Measurements from ENCODE around the gene TCP11. TPM values are rescaled to one million over a fixed set of nuclear protein-coding genes. Genes with fewer than 3 reads are reported as not detected.

The TCP11 gene
- polyA plus RNA-seq, 1 donor = 0.27 TPM

GRCh38 chr6:35080821-35081425 is 60.2 kb downstream of the TCP11 start:
- no peak for DNase-seq (ENCODE audit: low read depth)

DNA sequence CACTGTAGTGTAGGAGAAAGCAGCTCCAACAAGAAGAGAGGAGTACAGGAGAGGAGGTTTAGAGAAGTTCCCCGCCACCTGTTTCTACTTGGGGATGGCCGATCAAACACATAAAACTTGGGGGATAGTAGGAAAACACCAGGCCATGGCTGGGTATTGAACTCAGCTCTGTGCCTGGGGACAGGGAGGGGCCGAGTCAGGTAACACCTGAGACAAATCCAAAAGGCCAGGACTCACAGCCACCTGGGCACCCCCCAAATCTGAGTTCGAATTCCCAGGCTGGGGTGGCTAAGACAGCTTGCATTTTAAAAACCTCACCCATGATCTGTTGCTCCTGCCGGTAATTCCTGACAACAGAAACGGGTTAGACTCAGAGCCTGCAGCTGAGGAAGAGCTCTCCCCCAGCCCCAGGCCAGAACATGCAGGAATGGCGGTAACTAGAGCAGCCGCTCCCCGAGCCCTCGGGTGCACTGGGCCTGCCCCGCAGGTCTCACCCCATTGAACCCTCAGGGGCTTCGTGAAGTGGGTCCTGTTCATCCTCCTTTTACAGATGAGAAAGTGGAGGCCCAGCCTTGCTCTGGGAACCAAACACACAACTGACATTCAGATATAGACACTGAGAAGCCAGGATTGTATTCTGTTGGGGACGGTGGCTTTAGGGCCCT is 61.0 kb downstream of the TCP11 start:
- no peak for DNase-seq (ENCODE audit: low read depth)

- DNase-seq (ENCODE audit: low read depth) = no peak
Observed at GRCh38 chr6:35079311-35080000, 61.7 kb downstream of the TCP11 start.

GRCh38 chr6:35078896-35079295 is 62.2 kb downstream of the TCP11 start:
- no peak for DNase-seq (ENCODE audit: low read depth)

- no peak for DNase-seq (ENCODE audit: low read depth)
Observed at GRCh38 chr6:35078226-35078850, 62.8 kb downstream of the TCP11 start.

- DNase-seq (ENCODE audit: low read depth) = no peak
Observed at GRCh38 chr6:35077713-35078105, 63.4 kb downstream of the TCP11 start.

GRCh38 chr6:35076997-35077712 is 64.0 kb downstream of the TCP11 start:
- no peak for DNase-seq (ENCODE audit: low read depth)

- DNase-seq (ENCODE audit: low read depth) = no peak
Observed at GRCh38 chr6:35073766-35074471, 67.2 kb downstream of the TCP11 start.

GRCh38 chr6:35073211-35073610 is 67.9 kb downstream of the TCP11 start:
- DNase-seq (ENCODE audit: low read depth) = no peak

DNA sequence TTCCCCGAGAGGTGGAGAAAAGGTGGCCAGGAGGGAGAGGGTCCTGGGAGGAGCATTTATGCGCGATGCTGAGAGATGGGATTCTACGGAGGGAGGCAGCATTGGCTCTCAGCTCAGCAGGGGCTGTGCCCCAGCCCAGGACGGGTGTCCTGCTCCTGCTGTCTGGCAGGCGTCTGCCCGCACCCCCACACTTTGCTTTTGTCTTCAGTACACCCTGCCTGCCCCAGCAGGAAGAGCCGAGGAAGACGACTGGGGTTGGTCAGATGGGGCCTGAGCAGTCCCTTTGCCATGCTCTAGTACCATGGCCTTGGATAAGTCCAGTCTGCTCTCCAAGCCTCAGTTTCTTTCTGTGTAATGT is 68.5 kb downstream of the TCP11 start:
- no peak for DNase-seq (ENCODE audit: low read depth)

- DNase-seq (ENCODE audit: low read depth) = no peak
Observed at GRCh38 chr6:35072051-35072697, 69.0 kb downstream of the TCP11 start.

DNA sequence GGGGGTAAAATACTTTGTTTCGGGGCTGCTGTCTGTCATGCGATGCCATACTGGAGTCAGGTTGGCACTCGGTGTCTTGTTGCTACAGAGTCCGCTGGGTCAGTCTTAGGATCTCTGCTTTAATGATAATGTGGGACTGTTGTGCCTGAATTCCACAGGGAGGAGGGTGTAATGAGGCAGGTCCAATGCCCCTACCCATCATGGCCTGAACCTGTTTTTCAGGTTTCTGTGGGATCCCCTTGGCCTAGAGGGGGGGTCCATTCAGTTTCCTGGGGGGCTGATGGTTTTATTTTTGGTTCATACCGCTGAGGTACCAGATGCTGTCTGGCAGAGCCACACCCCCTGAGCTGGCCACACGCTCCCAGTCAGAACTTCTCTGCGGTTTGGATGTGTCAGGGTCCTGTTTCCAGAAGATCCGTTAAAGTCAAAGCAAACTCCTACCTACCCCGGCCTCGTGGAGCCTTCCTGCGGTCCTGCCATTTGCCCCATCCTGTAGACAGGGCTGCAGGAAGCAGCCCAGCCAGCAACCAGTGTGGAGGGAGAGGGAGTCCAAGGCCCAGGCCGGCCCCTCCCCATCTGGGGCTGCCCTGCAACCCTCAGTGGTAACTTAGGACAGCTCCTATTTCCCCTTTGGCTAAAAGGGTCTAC is 69.7 kb downstream of the TCP11 start:
- no peak for DNase-seq (ENCODE audit: low read depth)

- DNase-seq (ENCODE audit: low read depth) = no peak
Observed at GRCh38 chr6:35070111-35070510, 71.0 kb downstream of the TCP11 start.

- DNase-seq (ENCODE audit: low read depth) = no peak
Observed at GRCh38 chr6:35069262-35069661, 71.9 kb downstream of the TCP11 start.

DNA sequence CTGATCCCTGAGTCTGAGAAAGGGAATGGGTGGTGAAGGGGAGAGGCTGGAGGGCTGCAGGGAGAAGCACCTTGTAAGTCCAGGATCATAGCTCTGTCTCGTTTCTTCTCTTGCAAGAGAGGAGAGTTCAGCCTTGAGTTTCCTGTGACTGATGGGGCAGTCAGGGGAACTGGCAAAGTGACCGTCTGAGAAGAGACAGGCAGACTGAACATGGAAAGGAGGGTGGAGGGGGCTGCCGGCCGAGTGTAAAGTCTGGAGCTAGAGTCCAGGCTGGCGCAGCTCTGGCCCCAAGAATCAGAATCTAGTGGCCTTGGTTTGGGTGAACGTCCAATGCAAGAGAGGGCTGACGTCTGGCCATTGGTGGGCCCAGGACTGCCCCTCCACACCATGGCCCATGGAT is 72.5 kb downstream of the TCP11 start:
- no peak for DNase-seq (ENCODE audit: low read depth)

DNA sequence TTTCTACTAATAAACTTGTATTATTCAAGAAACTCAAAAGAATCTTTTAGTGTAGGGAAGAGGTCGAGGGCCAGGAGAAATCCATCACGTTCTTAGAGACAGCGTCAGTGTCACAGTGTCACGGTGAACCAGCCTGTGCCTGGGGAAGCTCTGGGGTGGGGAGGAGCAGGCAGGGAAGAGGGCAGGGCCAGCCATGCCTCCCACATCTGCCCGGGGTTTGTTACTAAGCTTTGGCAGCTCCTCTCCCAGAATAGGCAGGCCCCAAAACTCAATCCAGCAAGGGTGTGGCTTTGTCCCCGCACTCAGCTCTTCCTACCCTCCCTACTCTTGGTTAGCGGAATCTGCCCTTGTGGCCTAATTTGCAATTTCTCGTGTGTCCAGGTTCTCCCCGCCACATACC is 72.9 kb downstream of the TCP11 start:
- no peak for DNase-seq (ENCODE audit: low read depth)
